NCI-H1092 (cell line): Measurements from ENCODE around the gene ZNF80.

ENCODE experiments used
- DNase-seq: peaks from one replicate; lab custom pipeline; 2025; lab: John Stamatoyannopoulos, UW

The ZNF80 gene

GRCh38 chr3:114219741-114220140 lies 17.6 kb downstream of the ZNF80 start:
- no peak for DNase-seq

GRCh38 chr3:114218578-114219185 lies 18.7 kb downstream of the ZNF80 start:
- DNase-seq: no peak

- no peak for DNase-seq
Observed at GRCh38 chr3:114218006-114218405, 19.4 kb downstream of the ZNF80 start.

- DNase-seq: no peak
Observed at GRCh38 chr3:114217266-114217665, 20.1 kb downstream of the ZNF80 start.

GRCh38 chr3:114216186-114216970 lies 21.0 kb downstream of the ZNF80 start:
- no peak for DNase-seq

- DNase-seq: no peak
Observed at GRCh38 chr3:114214542-114215341, 22.6 kb downstream of the ZNF80 start.

GRCh38 chr3:114213627-114214541 lies 23.5 kb downstream of the ZNF80 start:
- no peak for DNase-seq

- DNase-seq: no peak
Observed at GRCh38 chr3:114213292-114213626, 24.1 kb downstream of the ZNF80 start.

GRCh38 chr3:114212646-114213045 lies 24.7 kb downstream of the ZNF80 start:
- DNase-seq: no peak

- DNase-seq: no peak
Observed at GRCh38 chr3:114207768-114208167, 29.6 kb downstream of the ZNF80 start.

GRCh38 chr3:114206342-114206741 lies 31.0 kb downstream of the ZNF80 start:
- DNase-seq: no peak

- no peak for DNase-seq
Observed at GRCh38 chr3:114205541-114205940, 31.8 kb downstream of the ZNF80 start.

GRCh38 chr3:114194750-114195149 lies 42.6 kb downstream of the ZNF80 start:
- no peak for DNase-seq

GRCh38 chr3:114192136-114192535 lies 45.2 kb downstream of the ZNF80 start:
- no peak for DNase-seq

- no peak for DNase-seq
Observed at GRCh38 chr3:114186501-114186900, 50.9 kb downstream of the ZNF80 start.
